ENCODE results near the gene ANAPC2.

The ANAPC2 gene

DNA sequence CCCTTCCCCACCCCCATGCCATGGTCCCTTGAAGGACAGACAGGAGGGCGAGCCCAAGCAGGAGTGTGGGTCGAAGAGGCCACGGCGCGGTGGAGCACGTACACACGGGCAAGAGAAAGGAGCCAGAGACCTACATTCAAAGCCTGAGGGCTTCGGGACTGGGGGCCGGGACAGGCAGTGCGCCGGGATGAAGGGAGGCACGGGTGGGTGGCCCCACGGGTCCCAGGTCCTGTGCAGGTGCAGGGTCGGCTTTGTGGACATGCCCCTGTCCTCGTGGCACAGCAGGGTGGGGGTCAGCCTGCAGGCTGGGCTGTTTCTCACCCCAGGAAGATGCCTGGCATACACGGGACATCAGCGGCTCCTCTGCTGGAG lies 28.3 kb downstream of the ANAPC2 start:
- DNase-seq = no peak

DNA sequence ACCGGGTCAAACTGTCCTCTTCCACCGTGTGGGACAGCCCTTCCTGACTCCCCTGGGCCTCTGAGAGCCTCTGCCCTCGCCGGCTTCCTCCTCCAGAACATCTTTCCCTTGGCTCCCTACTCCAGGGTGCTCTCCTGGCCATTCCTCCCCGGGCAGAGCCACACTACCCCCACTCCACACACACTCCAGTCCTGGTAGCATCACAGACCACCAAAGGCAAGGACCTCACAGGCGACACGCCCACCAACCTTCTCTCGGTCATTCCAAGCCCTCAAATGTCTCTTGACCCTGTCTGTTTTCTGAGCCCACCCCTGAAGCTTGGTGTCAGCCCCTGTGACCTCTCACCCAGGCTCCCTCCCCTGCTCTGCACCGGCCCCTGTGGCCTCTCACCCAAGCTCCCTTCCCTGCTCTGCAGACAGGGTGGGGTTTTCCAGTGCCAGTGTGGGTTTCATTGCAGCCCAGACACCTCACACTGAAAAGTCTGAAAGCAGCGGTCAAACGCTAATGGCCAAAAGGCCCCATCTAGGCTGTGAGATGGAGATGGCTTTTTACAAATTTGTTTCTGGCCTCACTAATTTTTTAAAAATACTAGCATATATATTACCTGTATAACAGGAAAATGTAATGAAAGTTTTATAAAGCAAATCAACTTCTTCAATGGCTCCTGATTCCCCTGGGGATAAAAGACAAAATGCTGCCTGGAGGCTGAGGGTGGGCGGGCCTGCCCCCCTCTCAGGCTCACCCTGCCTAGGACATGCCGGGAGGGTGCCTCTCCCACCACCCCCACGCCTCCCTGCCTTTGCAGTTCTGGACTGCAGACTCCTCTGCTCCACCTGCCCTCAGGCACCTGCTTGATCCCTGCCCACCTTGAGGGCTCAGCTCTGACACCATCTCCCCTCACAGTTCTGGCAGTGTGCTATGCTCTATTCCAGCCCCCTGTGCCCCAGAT lies 29.0 kb downstream of the ANAPC2 start:
- no peak for DNase-seq

DNA sequence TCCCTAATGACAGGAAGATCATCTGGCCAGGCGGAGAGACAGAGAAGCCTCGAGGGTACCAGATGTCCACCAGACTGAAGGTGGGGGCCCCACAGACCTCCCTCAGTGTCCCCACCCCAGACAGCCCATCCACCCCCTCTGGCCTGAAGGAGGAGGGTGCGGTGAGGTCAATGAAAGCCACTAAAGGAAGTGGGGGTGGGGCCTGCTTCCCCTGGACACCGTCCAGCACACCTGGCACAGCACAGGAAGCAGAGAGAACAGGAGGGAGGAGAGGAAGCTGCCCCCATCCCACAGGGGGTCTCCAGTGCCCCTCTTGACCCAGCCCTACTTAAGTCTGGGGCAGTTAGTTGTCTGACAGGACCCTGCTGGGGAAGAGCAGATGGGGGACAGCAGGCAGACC lies 29.7 kb downstream of the ANAPC2 start:
- DNase-seq = no peak

DNA sequence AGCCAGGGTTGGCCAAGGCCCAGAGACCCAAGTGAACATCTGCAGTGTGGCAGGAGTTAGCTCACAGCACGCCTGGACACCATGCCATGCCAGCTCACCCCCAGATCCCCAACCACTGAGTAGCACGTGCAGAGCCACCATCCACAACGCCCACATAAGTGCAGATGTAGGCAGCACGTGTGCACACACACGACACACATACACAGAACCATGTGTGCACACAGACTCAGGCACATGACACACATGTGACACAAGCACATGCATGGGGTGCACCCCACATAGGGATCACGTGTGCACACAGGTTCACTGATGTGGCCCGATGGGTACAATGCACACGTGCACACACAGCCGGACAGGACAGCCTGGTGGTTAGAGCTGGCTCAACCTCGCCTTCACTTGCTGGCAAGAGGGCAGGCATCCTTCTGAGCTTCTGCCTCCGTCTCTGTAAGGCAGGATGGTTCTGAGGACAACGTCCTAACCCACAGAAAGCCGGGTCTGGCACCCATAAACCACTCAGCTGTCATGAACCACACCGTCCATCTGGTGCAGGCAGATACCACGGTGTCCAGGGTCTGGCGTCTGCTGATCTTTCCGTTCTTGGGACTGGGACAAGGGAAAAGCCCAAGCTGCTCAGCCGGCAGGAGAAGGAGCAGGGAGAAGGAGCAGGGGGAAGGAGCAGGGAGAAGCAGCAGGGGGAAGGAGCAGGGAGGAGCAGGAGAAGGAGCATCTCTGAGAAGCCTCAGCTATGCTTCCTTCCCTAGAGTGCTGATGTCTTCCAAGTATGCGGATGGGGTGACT lies 30.5 kb downstream of the ANAPC2 start:
- no peak for DNase-seq

DNA sequence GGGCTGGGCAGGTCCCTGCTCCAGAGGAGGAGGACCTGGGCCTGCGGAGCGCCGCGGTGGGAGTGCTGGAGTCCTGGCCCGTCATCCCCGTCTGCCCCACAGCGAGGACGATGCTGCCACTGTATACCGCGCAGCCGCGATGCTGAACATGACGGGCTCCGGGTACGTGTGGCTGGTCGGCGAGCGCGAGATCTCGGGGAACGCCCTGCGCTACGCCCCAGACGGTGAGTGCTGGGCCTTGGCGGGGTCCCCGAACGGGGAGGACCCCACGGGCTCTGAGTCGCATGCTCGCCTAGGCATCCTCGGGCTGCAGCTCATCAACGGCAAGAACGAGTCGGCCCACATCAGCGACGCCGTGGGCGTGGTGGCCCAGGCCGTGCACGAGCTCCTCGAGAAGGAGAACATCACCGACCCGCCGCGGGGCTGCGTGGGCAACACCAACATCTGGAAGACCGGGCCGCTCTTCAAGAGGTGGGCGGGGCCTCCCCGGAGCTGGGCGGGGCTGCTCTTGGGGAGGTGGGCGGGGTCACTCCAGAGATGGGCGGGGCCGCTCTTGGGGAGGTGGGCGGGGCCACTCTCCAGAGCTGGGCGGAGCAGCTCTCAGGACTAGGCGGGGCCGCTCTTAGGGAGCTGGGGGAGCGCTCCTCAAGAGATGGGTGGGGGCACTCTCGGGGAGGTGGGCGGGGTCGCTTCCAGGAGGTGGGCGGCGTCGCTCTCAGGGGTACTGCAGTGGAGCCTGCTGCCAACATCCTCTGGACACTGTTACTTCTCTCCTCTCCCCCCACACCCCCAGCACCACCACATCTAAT lies 31.6 kb downstream of the ANAPC2 start:
- no peak for DNase-seq

DNA sequence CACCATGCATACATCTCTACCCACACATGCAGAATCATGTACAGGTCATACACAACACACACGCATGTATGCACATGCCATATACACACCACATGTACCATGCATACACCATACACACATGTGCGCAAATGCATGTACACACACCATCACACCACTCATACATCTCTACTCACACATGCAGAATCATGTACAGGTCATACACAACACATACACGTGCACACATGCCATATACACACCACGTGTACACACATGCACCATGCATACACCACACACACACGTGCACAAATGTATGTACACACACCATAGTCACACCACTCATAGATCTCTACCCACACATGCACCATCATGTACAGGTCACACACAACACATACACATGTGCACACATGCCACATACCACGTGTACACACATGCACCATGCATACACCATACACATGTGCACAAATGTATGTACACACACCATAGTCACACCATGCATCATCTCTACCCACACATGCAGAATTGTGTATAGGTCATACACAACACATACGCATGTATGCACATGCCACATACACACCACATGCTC lies 35.4 kb downstream of the ANAPC2 start:
- DNase-seq = no peak

DNA sequence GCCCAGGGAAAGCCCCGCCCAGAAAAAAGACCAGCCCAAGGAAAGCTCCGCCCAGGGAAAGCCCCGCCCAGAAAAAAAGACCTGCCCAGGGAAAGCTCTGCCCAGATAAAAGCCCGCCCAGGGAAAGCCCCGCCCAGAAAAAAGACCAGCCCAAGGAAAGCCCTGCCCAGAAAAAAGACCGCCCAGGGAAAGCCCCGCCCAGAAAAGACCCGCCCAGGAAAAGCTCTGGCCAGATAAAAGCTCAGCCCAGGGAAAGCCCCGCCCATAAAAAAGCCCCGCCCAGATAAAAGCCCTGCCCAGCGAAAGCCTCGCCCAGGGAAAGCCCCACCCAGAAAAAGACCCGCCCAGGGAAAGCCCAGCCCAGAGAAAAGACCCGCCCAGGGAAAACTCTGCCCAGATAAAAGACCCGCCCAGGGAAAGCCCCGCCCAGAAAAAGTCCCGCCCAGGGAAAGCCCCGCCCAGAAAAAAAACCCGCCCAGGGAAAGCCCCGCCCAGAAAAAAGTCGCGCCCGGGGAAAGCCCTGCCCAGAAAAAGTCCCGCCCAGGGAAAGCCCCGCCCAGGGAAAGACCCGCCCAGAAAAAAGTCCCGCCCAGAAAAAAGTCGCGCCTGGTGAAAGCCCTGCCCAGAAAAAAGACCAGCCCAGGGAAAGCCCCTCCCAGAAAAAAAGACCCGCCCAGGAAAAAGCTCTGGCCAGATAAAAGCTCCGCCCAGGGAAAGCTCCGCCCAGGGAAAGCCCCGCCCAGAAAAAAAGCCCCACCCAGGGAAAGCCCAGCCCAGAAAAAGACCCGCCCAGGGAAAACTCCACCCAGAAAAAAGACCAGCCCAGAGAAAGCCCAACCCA lies 37.5 kb downstream of the ANAPC2 start:
- no peak for DNase-seq

DNA sequence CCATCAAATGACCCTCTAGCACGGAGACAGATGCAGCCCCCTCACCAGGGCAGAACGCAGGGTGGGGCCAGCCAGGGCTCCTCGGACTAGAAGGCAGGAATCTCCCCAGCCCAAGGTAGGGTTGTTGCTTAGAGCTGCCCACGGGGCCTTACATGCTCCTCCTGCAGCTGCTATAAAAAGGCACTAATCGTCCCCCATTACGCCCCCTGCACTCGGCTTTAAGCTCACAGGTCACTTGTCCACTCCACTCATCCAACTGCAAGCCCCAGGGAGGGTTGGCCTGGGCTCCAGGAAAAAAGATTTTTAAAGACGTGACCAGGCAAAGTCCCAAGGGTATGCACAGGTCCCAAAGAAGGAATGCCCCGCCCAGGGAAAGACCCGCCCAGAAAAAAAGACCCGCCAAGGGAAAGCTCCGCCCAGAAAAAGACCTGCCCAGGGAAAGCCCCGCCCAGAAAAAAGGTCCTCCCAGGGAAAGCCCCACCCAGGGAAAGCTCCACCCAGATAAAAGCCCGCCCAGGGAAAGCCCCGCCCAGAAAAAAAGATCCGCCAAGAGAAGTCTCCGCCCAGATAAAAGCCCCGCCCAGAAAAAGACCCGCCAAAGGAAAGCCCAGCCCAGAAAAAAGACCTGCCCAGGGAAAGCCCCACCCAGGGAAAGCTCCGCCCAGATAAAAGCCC lies 38.3 kb downstream of the ANAPC2 start:
- DNase-seq = no peak

DNA sequence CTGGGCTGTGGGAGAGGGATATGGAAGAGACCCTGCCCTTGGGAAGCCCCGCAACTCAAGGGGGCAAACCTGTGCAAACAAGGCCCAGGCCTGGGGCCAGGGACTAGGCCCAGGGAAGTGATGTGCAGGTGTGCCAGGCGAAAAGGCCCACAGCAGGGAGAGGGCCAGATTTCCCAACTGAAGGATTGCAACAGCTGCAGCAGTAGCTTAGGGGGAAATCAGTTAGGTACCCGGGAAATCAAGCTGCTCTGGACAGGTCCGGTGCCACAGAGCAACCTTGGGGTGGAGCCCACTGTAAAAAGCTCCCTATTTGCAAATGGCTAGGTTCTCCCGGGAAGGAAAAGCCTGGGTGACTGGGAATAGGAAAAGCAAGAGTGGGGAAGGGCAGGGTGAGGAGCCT lies 39.0 kb downstream of the ANAPC2 start:
- no peak for DNase-seq

DNA sequence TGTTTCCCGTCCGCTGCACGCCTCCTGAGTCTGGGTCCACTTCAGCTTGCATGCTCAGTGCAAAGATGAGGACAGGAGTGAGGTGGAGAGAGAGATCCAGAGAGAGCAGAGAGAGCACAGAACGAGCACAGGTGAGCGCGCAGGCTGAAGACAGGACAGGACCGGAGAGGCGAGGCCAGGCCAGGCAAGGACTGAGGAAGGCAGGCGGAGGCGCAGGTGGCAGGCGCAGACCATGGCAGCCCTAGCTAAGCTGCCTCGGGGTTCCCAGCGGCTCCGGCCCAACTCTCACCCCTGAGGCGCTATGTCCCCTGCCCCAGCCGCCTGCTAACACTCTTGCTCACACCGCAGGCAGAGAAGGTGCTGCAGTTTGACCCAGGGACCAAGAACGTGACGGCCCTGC lies 39.7 kb downstream of the ANAPC2 start:
- peak; percentile 58 for DNase-seq

DNA sequence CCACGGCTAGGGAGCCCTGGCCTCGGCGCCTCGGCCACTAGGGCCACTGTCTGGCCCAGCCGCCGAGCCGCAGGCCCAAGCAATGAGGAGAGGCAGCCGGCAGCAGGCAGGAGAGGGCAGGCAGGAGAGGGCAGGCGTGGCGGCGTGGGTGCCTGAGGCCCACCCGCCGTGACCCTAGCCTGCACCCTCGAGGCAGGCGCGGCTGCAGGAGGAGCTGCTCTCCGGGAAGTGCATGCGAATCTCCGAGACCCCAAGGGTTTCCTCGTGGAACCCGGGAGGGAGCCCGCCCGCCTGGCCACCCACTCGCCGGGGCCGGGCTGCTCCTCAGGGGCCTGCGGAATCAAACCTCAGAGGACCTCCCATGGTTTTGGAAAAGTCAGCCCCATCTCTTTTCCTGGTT lies 40.1 kb downstream of the ANAPC2 start:
- DNase-seq = no peak

DNA sequence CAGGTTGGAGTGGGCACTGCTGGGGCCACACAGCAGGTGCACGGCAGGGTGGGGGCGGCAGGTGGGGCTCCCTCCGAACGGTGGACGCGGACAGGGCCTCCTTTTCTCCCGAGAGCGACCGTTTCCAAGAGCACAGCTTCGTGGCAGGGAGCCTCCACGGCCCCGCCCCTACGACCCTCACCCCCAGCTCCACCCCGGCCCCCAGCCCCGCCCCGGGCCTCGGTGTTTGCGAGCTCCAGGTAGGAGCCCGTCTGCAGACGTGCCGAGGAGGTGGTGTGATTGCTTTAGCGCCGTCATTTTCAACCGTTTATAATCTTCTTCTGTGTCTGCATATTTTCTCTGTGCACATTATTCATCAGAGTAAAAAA lies 40.6 kb downstream of the ANAPC2 start:
- DNase-seq = no peak

DNA sequence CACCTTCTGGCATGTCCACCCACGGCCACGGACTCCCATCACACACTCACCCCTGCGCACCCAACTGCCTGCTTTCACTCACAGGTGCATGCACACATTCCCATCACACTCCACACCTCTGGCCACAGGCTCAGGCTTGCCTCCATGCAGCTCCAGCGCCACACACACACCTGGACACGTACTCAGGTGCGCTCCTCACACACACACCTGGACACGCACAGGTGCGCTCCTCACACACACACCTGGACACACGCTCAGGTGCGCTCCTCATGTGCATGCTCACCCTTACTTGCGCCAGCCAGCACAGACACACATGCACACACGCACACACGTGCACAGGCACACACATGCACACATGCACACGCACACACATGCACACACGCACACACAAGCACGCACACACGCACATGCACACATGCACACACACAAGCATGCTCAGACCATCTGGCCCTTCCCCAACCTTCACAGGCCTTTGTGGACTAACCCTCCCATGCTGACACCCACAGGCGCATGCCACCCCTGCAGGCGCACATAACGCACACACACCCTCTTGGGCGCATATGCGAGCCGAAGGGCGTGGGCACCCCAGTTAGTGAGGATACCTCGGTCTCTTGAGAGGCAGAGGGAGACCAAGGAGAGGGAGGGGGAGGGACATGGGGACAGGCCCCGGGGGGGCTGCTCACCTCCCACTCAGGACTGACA lies 41.1 kb downstream of the ANAPC2 start:
- DNase-seq = no peak

DNA sequence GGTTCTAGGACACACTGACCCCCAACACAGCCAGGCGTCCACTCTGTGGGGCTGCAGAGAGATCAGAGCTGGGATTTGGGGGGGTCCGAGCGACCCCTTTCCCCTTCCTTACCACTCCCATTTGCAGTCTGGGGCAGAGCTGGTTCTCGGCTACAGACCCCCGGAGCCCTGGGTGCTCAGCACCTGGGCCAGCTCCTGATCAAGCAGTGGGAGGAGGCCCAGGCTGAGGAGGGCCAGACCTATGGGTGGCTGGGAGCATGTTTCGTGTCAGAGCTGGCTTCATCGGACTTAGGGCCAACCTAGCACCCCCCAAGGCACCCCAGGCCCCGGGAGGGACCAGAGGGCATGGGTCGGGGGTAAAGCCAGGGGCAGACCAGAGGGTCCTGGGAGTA lies 41.8 kb downstream of the ANAPC2 start:
- no peak for DNase-seq

DNA sequence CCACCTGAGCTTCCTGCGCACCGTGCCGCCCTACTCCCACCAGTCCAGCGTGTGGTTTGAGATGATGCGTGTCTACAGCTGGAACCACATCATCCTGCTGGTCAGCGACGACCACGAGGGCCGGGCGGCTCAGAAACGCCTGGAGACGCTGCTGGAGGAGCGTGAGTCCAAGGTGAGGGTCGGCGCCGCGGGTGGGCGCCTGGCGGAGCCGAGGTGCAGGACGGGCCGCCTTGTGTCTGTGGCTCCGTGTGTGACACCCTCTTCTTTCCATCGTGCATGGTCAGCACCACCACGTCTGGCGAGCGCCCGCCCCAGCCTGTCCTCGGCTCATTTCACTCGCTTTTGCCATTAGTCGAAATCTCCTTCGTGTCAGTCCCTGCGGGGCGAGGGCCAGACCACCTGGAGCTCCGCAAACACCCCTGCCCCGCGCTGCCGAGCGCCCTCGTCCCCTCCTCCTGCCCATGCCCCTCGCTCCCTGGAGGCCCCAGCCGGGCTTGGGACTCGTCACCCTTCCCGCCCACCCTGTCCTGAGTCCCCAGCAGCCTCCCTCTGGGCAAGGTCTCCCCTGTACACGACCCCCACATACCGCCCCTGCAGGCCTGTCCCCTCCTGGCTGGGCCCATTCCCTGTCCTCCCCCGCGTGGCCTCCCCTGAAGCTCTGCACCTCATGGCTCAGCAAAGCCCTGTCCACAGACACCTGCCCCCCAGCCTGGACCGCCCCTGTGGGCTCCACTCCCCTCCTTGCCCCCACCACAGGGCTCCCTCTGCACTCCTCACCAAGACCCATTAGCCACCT lies 42.4 kb downstream of the ANAPC2 start:
- no peak for DNase-seq

DNA sequence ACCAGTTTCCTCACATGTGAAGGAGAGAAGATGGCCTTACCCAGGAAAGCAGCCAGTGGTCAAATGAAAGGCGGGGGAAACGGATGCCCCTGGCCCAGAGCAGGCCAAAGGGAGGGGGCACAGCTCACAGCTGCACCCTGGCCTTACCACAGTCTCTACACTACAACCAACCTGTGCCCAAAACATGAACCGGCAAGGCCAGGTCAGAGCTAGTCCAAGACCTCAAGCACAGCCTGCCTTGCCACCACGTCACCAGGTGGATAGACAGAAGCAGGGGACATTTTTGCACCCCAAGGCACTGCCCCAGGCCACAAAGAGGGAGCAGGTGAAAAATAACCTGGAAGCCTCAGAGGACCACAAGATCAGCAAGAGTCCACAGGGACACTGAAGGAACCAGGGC lies 44.9 kb downstream of the ANAPC2 start:
- no peak for DNase-seq

DNA sequence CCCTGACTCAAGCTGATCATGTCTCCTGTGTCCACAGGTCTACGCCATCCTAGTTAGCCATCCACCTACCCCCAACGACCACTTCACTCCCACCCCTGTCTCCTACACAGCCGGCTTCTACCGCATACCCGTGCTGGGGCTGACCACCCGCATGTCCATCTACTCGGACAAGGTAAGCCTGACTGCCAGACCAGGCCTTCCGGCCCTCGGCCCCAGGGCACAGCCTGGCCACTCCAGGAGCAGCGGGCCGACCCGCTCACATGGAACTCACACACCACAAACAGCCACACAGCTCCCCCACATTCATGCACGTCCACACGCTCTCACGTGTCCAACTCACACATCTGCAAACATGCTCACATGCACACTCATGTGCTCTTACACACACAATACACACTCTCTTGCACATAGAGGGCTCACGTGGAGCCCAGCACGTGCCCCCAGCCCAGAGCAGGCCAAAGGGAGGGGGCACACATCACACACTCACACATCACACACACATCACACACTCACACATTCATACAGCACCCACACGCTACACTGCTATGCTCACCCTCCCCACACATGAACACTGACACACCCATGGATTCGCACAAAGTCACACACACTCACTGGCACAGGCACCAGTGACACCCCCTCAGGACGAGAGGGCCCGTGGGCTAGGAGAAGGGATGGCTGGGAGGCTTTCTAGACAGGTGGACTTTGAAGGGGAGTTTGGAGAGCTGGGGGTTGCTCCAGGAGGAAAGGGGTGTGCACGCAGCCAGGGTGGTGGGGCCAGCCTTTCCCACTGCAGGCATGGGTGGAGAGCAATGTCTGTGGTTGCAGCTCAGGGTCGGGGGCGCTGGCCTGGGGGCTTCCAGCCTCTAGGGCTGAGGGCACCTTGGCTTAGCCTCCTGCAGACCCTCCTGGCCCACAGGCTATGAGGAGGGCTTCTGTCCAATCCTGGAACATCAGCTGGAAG lies 46.1 kb downstream of the ANAPC2 start:
- no peak for DNase-seq

DNA sequence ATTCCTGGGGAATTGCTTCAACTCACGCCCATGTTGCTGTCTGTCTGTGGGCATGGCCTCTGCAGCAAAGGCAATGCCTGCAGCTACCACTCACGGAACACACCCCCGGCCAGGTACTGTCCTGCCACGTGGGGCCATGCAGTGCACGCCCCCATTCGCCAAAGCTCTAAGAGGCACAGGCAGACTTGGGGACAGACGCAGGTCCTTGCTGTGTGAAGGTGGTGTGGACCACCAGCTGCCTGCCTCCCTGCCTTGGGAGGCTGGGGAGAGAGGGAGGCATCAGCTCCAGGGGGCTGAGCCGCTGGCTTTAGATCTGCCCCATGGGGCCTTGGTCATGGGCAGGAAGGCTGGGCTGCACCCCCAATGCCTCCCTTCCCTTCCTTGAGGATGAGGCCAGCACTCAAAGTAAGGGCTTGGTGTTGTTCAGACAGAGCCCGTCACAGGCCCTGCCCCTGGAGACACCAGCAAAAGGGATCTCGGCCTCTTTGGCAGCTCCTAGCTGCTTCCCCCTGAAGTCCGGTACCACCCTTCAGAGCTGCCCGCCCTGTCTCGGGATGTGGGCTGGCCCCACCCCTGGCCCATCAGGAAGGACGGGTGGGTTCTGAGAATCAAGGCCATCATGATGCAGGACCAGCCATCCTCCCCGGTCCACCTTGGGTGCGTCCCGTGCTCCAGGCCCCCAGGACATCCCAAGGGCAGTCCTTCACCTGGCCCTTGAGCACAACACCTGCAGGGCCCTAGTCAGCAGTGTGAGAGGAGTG lies 47.1 kb downstream of the ANAPC2 start:
- no peak for DNase-seq
